HG03432 (cell line): ENCODE data around the gene CCDC54.
"Not testable (repeated sequence)": the region's sequence is repeated elsewhere in the genome, so short reads cannot be mapped to it uniquely, and the experiment has no call there.

Source experiments
- ATAC-seq: cut with Tn5 transposase; IDR thresholded peaks from one replicate; pipeline ENCODE4 v1.9.1; 2021; ENCODE audit warnings: mild to moderate bottlenecking, moderate library complexity; ENCODE audit not compliant: unreplicated experiment

Gene CCDC54

GRCh38 chr3:107377151-107377550 is at the start of gene CCDC54:
CCDC54 (plus strand) TSS chr3:107377439; CDS start chr3:107377588, 149 bp downstream.
- ATAC-seq: no peak

GRCh38 chr3:107328069-107328468 is 49.2 kb upstream of the CCDC54 start:
- no peak for ATAC-seq

GRCh38 chr3:107329088-107329487 is 48.2 kb upstream of the CCDC54 start:
- no peak for ATAC-seq

- ATAC-seq: not testable (repeated sequence)
Observed at GRCh38 chr3:107339690-107340089, 37.5 kb upstream of the CCDC54 start.

DNA sequence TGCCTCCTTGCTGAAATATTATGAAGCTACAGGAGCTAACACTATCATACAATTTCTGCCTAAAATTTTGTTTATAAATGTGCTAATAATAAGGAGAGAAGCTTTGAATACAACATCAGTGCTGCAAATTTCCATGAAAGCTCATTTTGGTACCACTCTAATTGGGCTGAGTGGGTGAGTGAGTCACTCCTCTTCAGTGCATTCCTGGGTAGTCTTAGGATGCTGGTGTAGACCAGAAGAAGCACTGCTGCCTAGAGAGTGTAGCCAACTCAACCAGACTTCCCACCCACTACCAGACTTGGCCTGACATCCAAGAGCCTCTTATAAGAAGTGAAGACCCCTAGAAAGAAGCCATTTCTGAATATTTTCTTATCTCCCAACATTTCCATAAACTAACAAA is 32.5 kb upstream of the CCDC54 start:
- no peak for ATAC-seq

DNA sequence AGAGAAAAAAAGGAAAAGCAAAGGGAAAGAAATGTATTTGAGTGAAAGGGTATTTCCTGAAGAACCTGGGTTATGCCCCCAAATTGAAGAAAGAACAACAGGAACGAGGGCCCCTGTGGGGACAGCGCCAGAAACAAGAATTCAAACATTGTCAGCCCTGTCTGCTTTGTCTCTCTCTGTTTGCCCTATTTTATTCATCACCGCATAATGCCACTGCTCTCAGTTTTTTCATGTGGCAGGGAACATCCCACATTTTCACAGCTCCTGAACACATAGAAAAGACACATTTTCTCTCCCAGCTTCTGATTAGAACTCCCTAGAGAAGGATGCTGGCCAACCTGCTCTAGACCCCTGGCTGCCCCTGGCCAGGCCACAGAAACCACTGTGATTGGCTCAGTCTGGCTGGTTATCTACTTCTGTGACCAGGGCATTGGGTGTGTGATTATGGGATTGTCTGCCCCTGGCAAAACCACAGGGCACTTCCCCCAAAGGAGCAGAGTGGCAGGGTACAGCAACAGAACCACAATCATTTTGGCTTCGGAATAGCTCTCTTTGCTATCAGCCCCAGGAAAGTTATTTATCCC is 31.3 kb upstream of the CCDC54 start:
- ATAC-seq: no peak

DNA sequence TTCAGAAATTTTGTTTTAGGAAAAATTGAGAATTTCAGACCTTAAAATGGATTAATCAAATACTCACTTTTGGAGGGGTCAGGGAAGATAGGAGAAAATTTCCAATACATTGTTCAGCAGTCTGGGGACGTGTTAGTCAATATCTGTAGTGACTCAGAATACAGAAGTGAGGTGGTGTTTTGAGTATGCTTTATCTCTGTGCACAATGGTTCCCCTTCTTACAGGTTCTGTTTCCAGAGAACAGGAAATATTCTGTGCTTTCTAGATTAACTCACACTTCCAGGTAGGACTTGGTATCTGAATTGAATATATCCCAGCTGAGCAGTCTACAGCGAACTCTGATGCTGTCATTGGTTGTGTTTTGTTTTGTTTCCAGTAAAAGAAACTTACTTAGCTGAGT is 30.7 kb upstream of the CCDC54 start:
- ATAC-seq: peak; percentile 54

GRCh38 chr3:107347751-107348150 is 29.5 kb upstream of the CCDC54 start:
- no peak for ATAC-seq

GRCh38 chr3:107356706-107357105 is 20.5 kb upstream of the CCDC54 start:
- no peak for ATAC-seq

DNA sequence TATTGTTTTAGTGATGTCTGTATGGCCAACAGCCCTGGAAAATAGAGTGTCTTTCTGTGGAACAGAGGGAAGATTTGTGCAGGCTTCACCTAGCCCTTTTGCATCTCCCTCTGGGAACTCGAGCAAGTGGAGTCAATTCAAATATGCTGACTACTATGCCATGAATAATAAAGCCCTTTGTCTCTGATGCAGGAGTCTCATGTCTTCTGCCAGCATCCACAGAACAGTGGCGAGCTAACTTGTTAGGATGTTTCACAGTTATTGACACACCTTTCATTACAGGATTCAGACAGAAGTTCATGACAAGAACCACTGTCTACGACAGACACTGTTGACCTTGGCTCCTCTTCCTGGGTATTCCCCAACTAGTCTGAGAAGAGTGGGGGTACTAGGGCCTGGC is 15.6 kb upstream of the CCDC54 start:
- no peak for ATAC-seq

DNA sequence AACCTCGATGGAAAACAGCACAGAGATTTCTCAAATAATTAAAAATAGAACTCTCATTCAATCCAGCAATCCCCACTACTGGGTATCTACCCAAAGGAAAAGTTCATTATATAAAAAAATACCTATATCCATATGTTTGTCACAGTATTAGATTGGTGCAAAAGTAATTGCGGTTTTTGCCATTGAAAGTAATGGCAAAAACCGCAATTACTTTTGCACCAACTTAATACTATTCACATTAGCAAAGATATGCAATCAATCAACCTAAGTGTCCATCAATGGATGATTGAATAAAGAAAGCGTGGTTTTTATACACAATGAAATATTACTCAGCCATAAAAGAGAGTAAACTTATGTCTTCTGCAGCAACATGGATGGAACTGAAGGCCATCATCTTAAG is 12.2 kb upstream of the CCDC54 start:
- ATAC-seq: no peak

DNA sequence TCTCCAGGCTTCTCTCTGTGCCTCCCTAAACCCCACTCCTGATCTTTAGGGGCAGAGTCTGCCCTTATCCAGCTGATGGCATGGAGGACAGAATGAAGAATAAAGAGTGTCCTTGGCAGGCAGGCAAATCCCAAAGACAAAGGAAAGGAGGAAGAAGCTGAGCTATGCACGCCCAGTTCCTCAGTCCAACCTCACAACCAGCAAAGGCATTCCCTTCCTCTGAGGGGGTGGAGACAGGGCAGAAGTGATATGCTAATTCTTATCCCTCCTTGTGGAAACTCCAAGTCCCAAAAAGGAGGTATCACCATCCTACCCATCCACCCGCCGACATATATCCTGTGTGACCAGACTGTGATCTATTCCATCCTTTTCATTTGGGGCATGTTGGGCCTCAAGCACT is 10.5 kb upstream of the CCDC54 start:
- no peak for ATAC-seq

DNA sequence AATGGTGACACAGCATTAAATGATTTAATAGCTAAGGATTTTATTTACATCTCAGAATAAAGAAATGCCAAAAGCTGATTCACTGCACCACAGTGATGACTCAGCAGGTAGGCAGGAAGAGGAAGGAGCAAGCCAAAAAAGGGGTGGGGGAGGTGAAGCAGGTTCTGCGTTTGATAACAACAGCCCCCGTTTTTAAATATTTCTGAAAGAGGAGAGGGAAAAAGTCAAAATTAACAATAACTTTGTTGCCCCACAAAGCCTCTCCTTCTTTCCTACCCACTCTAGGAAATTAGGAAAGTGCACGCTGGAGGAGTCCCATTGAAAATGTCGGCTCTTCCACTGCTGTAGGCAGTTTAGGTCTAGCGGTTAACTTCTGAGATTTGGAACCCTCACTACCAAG is 9.9 kb upstream of the CCDC54 start:
- ATAC-seq: no peak

GRCh38 chr3:107368654-107369398 is 8.4 kb upstream of the CCDC54 start:
- ATAC-seq: no peak

DNA sequence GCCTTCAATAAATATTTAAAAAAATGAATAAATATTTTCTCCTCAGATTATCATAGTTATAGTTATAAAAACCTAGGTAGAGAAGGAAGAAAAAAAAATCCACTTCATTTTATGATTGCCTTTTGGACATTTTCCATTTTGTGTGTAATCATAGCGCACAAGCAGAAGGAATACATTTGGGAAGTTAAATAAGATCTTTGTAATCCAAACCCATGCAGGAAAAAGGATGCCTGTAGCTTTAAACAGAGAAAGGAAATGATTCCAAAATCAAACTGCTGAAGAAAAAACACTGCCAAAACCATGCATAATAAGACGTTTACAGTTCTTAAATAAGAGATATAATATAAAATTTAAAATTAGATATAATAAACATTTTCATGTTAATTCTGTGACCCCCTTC is 7.4 kb upstream of the CCDC54 start:
- no peak for ATAC-seq

DNA sequence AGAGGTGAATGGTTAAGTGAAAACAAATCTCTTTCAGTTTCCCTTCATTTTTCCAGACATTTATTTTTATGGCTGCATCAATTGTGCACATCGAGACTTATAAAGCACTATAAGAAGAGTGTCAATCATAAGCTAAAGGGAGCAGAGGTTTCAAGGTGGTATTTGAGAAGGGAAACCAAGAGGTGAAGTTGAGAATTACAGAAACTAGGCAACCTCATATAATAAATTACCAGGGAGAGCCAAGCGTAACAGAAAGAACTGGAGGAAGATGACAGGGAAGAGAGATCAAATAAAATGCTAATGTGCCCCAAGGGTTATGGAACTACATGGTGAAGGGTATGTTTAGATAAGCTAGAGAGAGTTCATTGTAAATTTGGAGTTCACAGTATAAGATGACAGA is 6.3 kb upstream of the CCDC54 start:
- no peak for ATAC-seq

- no peak for ATAC-seq
Observed at GRCh38 chr3:107372506-107372905, 4.7 kb upstream of the CCDC54 start.

- ATAC-seq: no peak
Observed at GRCh38 chr3:107373896-107374295, 3.3 kb upstream of the CCDC54 start.

DNA sequence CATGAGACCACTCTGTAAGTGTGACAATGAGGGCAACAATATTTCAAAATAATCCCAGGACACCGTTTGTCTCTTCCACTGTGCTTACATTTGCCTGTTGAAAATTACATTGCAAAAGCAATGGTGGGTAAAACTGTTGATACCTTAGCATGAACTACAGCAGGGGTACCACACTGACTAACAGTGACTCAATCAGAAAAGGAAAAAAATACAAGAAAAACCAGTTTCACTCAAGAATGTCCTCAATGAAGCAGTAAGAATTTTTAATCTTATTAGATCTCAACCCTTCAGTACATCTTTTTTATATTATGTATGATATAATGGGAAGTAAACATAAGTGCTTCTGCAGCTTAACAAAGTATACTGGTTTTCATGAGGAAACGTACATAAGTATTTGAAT is 1.6 kb upstream of the CCDC54 start:
- no peak for ATAC-seq

DNA sequence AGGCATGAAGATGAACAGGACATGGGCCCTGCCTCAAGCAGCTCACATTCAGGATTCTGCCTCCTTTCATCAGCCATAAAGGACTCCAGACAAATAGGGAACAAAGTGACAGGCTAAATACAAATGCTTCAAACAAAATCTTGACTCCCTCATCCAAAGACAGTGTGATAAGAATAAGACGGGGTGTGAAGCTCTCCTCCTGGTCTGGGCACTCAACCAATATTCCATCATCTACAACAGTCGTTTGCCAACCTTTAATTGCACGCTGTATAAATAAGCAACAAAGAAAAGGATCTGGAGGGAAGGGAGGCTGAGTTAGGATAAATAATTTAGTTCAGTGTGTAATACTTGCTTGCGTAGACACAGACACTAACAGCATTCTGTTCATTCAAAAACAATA is 5.4 kb downstream of the CCDC54 start:
- ATAC-seq: no peak

- ATAC-seq: no peak
Observed at GRCh38 chr3:107384428-107384827, 7.2 kb downstream of the CCDC54 start.

DNA sequence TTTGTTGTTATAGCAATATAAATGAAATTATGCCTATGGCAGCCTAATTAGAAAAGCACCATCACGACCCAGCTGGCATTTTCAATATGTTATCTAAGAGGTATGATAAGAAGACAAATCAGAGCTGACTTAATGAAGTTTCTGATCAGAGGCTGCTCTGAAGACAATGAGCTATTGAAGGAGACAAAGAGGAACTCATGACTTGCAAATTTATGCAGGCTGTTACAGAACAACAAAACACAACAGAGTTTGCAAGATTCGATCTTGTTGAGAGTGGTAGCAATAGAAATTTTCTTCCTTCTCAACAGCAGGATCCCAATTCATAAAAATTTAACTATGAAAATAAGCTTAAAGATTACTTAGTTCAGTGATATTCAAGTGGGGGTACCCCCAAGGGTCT is 7.7 kb downstream of the CCDC54 start:
- ATAC-seq: no peak

- no peak for ATAC-seq
Observed at GRCh38 chr3:107387555-107387954, 10.3 kb downstream of the CCDC54 start.
